GM12878 (cell line): ENCODE measurements around the gene TCEAL4. TPM values are rescaled to one million over a fixed set of nuclear protein-coding genes. Genes with fewer than 3 reads are reported as not detected.

Source experiments
- ATF2 ChIP-seq: IDR thresholded peaks from 2 replicates; pipeline ENCODE4 v1.6.1; 2012; ENCODE audit warnings: low read length, inconsistent platforms
- ATF3 ChIP-seq: IDR thresholded peaks from 2 replicates; pipeline ENCODE4 v1.6.1; 2011; ENCODE audit warnings: low read depth, mild to moderate bottlenecking, low read length, moderate library complexity, borderline replicate concordance; ENCODE audit errors: extremely low read depth
- BMI1 ChIP-seq: fragments of 450-650 bp; IDR thresholded peaks from 2 replicates; pipeline ENCODE4 v1.6.1; 2016; ENCODE audit warnings: mild to moderate bottlenecking, moderate library complexity, borderline replicate concordance
- CEBPB ChIP-seq, 2 experiments: fragments of 150-350 bp in 1 of 2; IDR thresholded peaks; 2 replicates each; pipeline ENCODE4 v1.6.1; 2012 to 2014; ENCODE audit warnings: low read depth in 2 of 2, low read length in 2 of 2, borderline replicate concordance in 1 of 2, inconsistent platforms in 1 of 2
- CHD2 ChIP-seq: IDR thresholded peaks from 2 replicates; pipeline ENCODE4 v1.6.1; 2011; ENCODE audit warnings: low read depth, low read length, improper control_type of control experiment, borderline replicate concordance
- CREB1 ChIP-seq: IDR thresholded peaks from 2 replicates; pipeline ENCODE4 v1.6.1; 2012; ENCODE audit warnings: low read depth, mild to moderate bottlenecking, inconsistent platforms
- DPF2 ChIP-seq: fragments of 450-650 bp; IDR thresholded peaks from 2 replicates; pipeline ENCODE4 v1.6.1; 2017; ENCODE audit warnings: mild to moderate bottlenecking
- FOXM1 ChIP-seq: IDR thresholded peaks from 2 replicates; pipeline ENCODE4 v1.6.1; 2012; ENCODE audit warnings: low read depth, mild to moderate bottlenecking, inconsistent platforms, low read length, moderate library complexity
- HCFC1 ChIP-seq: fragments of 150-350 bp; IDR thresholded peaks from 2 replicates; pipeline ENCODE4 v1.6.1; 2014; ENCODE audit warnings: low read length
- KLF5 ChIP-seq: fragments of 450-650 bp; IDR thresholded peaks from 2 replicates; pipeline ENCODE4 v1.6.1; 2014; ENCODE audit warnings: mild to moderate bottlenecking; ENCODE audit not compliant: partially characterized antibody
- MXI1 ChIP-seq: fragments of 150-350 bp; IDR thresholded peaks from 2 replicates; pipeline ENCODE4 v1.6.1; 2011; ENCODE audit warnings: low read depth, mild to moderate bottlenecking, inconsistent platforms, low read length, improper control_type of control experiment
- MYC ChIP-seq: IDR thresholded peaks from 2 replicates; pipeline ENCODE4 v1.6.1; 2011; ENCODE audit warnings: mild to moderate bottlenecking, low read length, moderate library complexity, inconsistent platforms; ENCODE audit not compliant: insufficient read depth, insufficient replicate concordance, insufficient read length, severe bottlenecking
- NR2C2 ChIP-seq: IDR thresholded peaks from 2 replicates; pipeline ENCODE4 v1.6.1; 2011; ENCODE audit warnings: borderline replicate concordance, low read depth; ENCODE audit not compliant: control insufficient read depth, insufficient read length
- NR2F1 ChIP-seq: fragments of 450-650 bp; conservative IDR thresholded peaks from 2 replicates; pipeline ENCODE4 v1.6.1; 2017; ENCODE audit warnings: mild to moderate bottlenecking
- POLR2A ChIP-seq: IDR thresholded peaks from 2 replicates; pipeline ENCODE4 v1.6.1; 2011; ENCODE audit warnings: low read depth, mild to moderate bottlenecking, low read length
- POU2F2 ChIP-seq: IDR thresholded peaks from 3 replicates; pipeline ENCODE4 v1.6.1; 2011; ENCODE audit warnings: low read depth, mild to moderate bottlenecking, low read length, borderline replicate concordance
- RAD21 ChIP-seq: IDR thresholded peaks from 2 replicates; pipeline ENCODE4 v1.6.1; 2011; ENCODE audit warnings: mild to moderate bottlenecking, low read depth, low read length, moderate library complexity; ENCODE audit not compliant: insufficient read depth
- RB1 ChIP-seq: fragments of 450-650 bp; formaldehyde crosslinking; IDR thresholded peaks from 2 replicates; pipeline ENCODE4 v1.6.1; 2017; ENCODE audit warnings: mild to moderate bottlenecking, borderline replicate concordance
- SIN3A ChIP-seq: IDR thresholded peaks from 2 replicates; pipeline ENCODE4 v1.6.1; 2012; ENCODE audit warnings: low read depth, low read length, improper control_type of control experiment
- SIX5 ChIP-seq: IDR thresholded peaks from 2 replicates; pipeline ENCODE4 v1.6.1; 2011; ENCODE audit warnings: mild to moderate bottlenecking, low read depth, low read length, moderate library complexity; ENCODE audit not compliant: severe bottlenecking
- SKIL ChIP-seq: fragments of 450-650 bp; IDR thresholded peaks from 2 replicates; pipeline ENCODE4 v1.6.1; 2017; ENCODE audit warnings: mild to moderate bottlenecking, low read depth, inconsistent platforms; ENCODE audit not compliant: poor library complexity, severe bottlenecking
- SMAD1 ChIP-seq: fragments of 450-650 bp; IDR thresholded peaks from 2 replicates; pipeline ENCODE4 v1.6.1; 2018; ENCODE audit warnings: mild to moderate bottlenecking, low read depth; ENCODE audit not compliant: partially characterized antibody
- SMAD5 ChIP-seq: IDR thresholded peaks from 2 replicates; pipeline ENCODE4 v1.6.1; 2016; ENCODE audit warnings: antibody characterized with exemption, low read depth
- USF2 ChIP-seq: IDR thresholded peaks from 2 replicates; pipeline ENCODE4 v1.6.1; 2011; ENCODE audit warnings: low read depth, low read length, improper control_type of control experiment, borderline replicate concordance
- YBX1 ChIP-seq: fragments of 450-650 bp; IDR thresholded peaks from 2 replicates; pipeline ENCODE4 v1.6.1; 2016; ENCODE audit warnings: antibody characterized with exemption
- YY1 ChIP-seq: IDR thresholded peaks from 2 replicates; pipeline ENCODE4 v1.6.1; 2011; ENCODE audit warnings: low read depth, mild to moderate bottlenecking, low read length
- ZBED1 ChIP-seq: IDR thresholded peaks from 2 replicates; pipeline ENCODE4 v1.6.1; 2016; ENCODE audit warnings: borderline replicate concordance
- polyA plus RNA-seq, 11 experiments: library from polyadenylated mRNA; depleted of rRNA in 4 of 11; unstranded in 6 of 11; stranded (reverse) in 5 of 11; fragments of >200 nt; fragmentation: Nextera tagmentation in 4 of 11; fragmentation: Illumina TruSeq in 1 of 11; extraction: Ambion mirVana in 4 of 11; extraction: Trizol in 1 of 11; gene quantifications; 1 replicate in 1 of 11; 2 replicates in 10 of 11; pipeline versions ENCODE4 v1.2.1 to v1.2.3, GENCODE V29; 2011 to 2016; ENCODE audit warnings: inconsistent platforms in 2 of 11, missing spikeins in 2 of 11, low read depth in 1 of 11
- total RNA-seq, 4 experiments: library from RNA; depleted of rRNA in 3 of 4; stranded (reverse); fragments of >200 nt in 3 of 4; fragmentation: Illumina TruSeq in 1 of 4; extraction: Trizol in 1 of 4; gene quantifications; 2 replicates each; pipeline versions ENCODE4 v1.2.1 to v1.2.3, GENCODE V29; 2013 to 2021

TCEAL4 gene
- total and polyA plus RNA-seq, 10 of the 15 experiments (the other 5 are each of a cell fraction or from before 2014, with no cell fraction given) = 9.6 to 63.8 (median 32.1) TPM

- TF ChIP-seq CEBPB (IDR thresholded peaks at IDR 0.05; ENCODE audit: borderline replicate concordance in 1 of 2, low read depth in 2 of 2, low read length in 2 of 2) (no peak), RAD21 (no peak), FOXM1 (no peak), SMAD5 (peak; percentile 38; the same call in 1 of the 2 replicates), POLR2A (peak; percentile 64), CREB1 (peak; percentile 40; the same call in 1 of the 2 replicates), NR2C2 (no peak), DPF2 (0 out of 2 replicates have a peak, but pooled peaks have one; percentile 17), HCFC1 (no peak), SMAD1 (no peak), NR2F1 (0 out of 2 replicates have a peak, but pooled peaks have one; percentile 11), RB1 (no peak), SKIL (no peak), ATF3 (peak; percentile 64; the same call in 1 of the 2 replicates), BMI1 (no peak), ZBED1 (no peak), KLF5 (no peak), CHD2 (no peak), YY1 (0 out of 2 replicates have a peak, but pooled peaks have one; percentile 35), SIN3A (no peak), POU2F2 (no peak), MXI1 (0 out of 2 replicates have a peak, but pooled peaks have one; percentile 27), ATF2 (no peak), YBX1 (no peak), USF2 (peak; percentile 83), MYC (no peak), SIX5 (no peak)
Measured at GRCh38 chrX:103628386-103629317, 43.3 kb downstream of the TCEAL4 start, which contains the start of gene TCEAL1 (continued).
